CD4-positive, alpha-beta memory T cell (primary cell): ENCODE measurements around the gene PTMS. TPM values are rescaled to one million over a fixed set of nuclear protein-coding genes. Genes with fewer than 3 reads are reported as not detected.

Experiments
- CTCF ChIA-PET: fragments of 350-600 bp; sonication (Branson Sonifier 250); formaldehyde crosslinking; loops from one replicate; lab custom pipeline; 2021; ENCODE audit warnings: inconsistent platforms; ENCODE audit not compliant: partially characterized antibody; lab: Charles Lee
- POLR2A ChIA-PET: fragments of 350-600 bp; sonication (Branson Sonifier 250); formaldehyde crosslinking; loops from one replicate; lab custom pipeline; 2021; ENCODE audit not compliant: partially characterized antibody; lab: Charles Lee
- DNase-seq, 5 donors: peaks; one replicate each; pipeline versions ENCODE4 v3.0.0 to v3.0.0-alpha.2; 2020 to 2022; ENCODE audit warnings: mixed read lengths in 1 of 5
- H3K27ac ChIP-seq: one replicate; pipeline ENCODE4 v1.7.0; 2013; ENCODE audit warnings: low read depth, low read length
- H3K27me3 ChIP-seq: 2 replicates; pipeline ENCODE4 v1.7.0; 2013; ENCODE audit warnings: mild to moderate bottlenecking, low read length, moderate library complexity; ENCODE audit not compliant: insufficient read depth
- H3K36me3 ChIP-seq: 2 replicates; pipeline ENCODE4 v1.7.0; 2013; ENCODE audit warnings: mild to moderate bottlenecking, low read length, moderate library complexity; ENCODE audit not compliant: insufficient read depth
- H3K4me1 ChIP-seq: 2 replicates; pipeline ENCODE4 v1.7.0; 2013; ENCODE audit warnings: mild to moderate bottlenecking, low read length, moderate library complexity; ENCODE audit not compliant: insufficient read depth
- H3K4me3 ChIP-seq, 2 donors: one replicate each; pipeline ENCODE4 v1.7.0; 2013; ENCODE audit warnings: low read length in 2 of 2, mild to moderate bottlenecking in 1 of 2
- H3K9me3 ChIP-seq, 2 donors: one replicate each; pipeline ENCODE4 v1.7.0; 2013; ENCODE audit warnings: low read length in 2 of 2, control low read depth in 1 of 2; ENCODE audit not compliant: control insufficient read depth in 1 of 2
- H3K27ac Mint-ChIP-seq, 7 donors: one replicate each; pipeline ENCODE4 v1.8.0; 2020 to 2021; ENCODE audit warnings: mixed read lengths in 7 of 7, mild to moderate bottlenecking in 6 of 7, inconsistent platforms in 3 of 7, moderate library complexity in 3 of 7
- H3K27me3 Mint-ChIP-seq, 2 donors: one replicate each; pipeline ENCODE4 v1.8.0; 2020 to 2021; ENCODE audit warnings: mixed read lengths in 2 of 2
- H3K36me3 Mint-ChIP-seq, 2 donors: one replicate each; pipeline ENCODE4 v1.8.0; 2020 to 2021; ENCODE audit warnings: mixed read lengths in 2 of 2, inconsistent platforms in 1 of 2, mild to moderate bottlenecking in 1 of 2
- H3K4me1 Mint-ChIP-seq, 4 donors: one replicate each; pipeline ENCODE4 v1.8.0; 2020 to 2021; ENCODE audit warnings: mixed read lengths in 4 of 4, mild to moderate bottlenecking in 1 of 4
- H3K4me3 Mint-ChIP-seq, 8 donors: one replicate each; pipeline ENCODE4 v1.8.0; 2020 to 2021; ENCODE audit warnings: mixed read lengths in 8 of 8, mild to moderate bottlenecking in 7 of 8, moderate library complexity in 6 of 8, inconsistent platforms in 3 of 8
- H3K9me3 Mint-ChIP-seq, 8 donors: one replicate each; pipeline ENCODE4 v1.8.0; 2020 to 2021; ENCODE audit warnings: mixed read lengths in 8 of 8, mild to moderate bottlenecking in 5 of 8, inconsistent platforms in 3 of 8, moderate library complexity in 1 of 8
- intact Hi-C: fragments of 100-400 bp; cut with micrococcal nuclease; formaldehyde crosslinking; loops from one replicate; pipeline ENCODE4 v1.15.1; 2023
- polyA plus RNA-seq, 2 donors: library from polyadenylated mRNA; unstranded; fragments of 300-500 nt; fragmentation: Illumina TruSeq; gene quantifications; one replicate each; pipeline ENCODE4 v1.2.3, GENCODE V29; 2021
- total RNA-seq, 2 experiments: library from RNA; stranded (reverse); gene quantifications; one replicate each; pipeline ENCODE4 v1.2.3, GENCODE V29; 2021

Gene PTMS
- total and polyA plus RNA-seq, 4 experiments from 2014 or later: 1.3 to 3.6 (median 2.4) TPM

- H3K27me3 Mint-ChIP-seq: peaks cover 0 to 5% of the 10 kb centered on the region in 2 donors
- H3K4me1 Mint-ChIP-seq: peaks cover 22 to 74% (median 54%) of the 10 kb centered on the region in 4 donors
- H3K27ac ChIP-seq: no peak overlapping the region
- intact Hi-C loops: loop anchor here (10.0 kb wide), 1 partner anchor 358 kb away; no protein-coding TSS in a partner anchor
- CTCF ChIA-PET: interaction anchor here (0.8 to 28.3 kb wide), 9 partner anchors 9 to 90 kb away, joined by 3 to 343 read pairs (median 20); partner anchors contain the start of genes GPR162, LAG3, MLF2 and P3H3
- H3K4me1 ChIP-seq: peaks cover 50% of the 10 kb centered on the region
- H3K27me3 ChIP-seq: no peaks in the 10 kb centered on the region
- no peaks in the 10 kb centered on the region for H3K9me3 ChIP-seq
- H3K4me3 Mint-ChIP-seq: peak overlapping the region in 2 of 8 donors; percentile 28 to 53
- peak overlapping the region; percentile 76 to 91 (median 85) for H3K27ac Mint-ChIP-seq
- H3K36me3 Mint-ChIP-seq: peaks cover 0 to 3% of the 10 kb centered on the region in 2 donors
- peaks cover 0 to 3% (median 0%) of the 10 kb centered on the region in 8 donors for H3K9me3 Mint-ChIP-seq
- POLR2A ChIA-PET: interaction anchor here (1.0 to 5.2 kb wide), 8 partner anchors 9 to 215 kb away, joined by 3 to 26 read pairs (median 4); partner anchors contain the start of genes MLF2, NOP2 and PTMS
- no peak for DNase-seq
- no peak overlapping the region for H3K4me3 ChIP-seq
- H3K36me3 ChIP-seq: no peaks in the 10 kb centered on the region
These were observed 16.8 kb downstream of the PTMS start for GRCh38 chr12:6782850-6783566.

- Histone ChIP-seq H3K27ac (no peak overlapping the region), H3K4me1 (peaks cover 51% of the 10 kb centered on the region), H3K4me3 (no peak overlapping the region), H3K36me3 (no peaks in the 10 kb centered on the region), H3K27me3 (no peaks in the 10 kb centered on the region), H3K9me3 (no peaks in the 10 kb centered on the region)
- Mint-ChIP-seq H3K36me3 (no peaks in the 10 kb centered on the region), H3K4me1 (peaks cover 23 to 74% (median 53%) of the 10 kb centered on the region in 4 donors), H3K27me3 (peaks cover 0 to under 1% of the 10 kb centered on the region in 2 donors), H3K27ac (peak overlapping the region in 5 of 7 donors; percentile 64 to 89 (median 80)), H3K4me3 (no peak overlapping the region), H3K9me3 (no peaks in the 10 kb centered on the region)
- ChIA-PET CTCF (interaction anchor here (0.8 to 28.3 kb wide), 5 partner anchors 9 to 44 kb away, joined by 3 to 343 read pairs (median 64); partner anchors contain the start of genes GPR162, LAG3, MLF2 and P3H3), POLR2A (interaction anchor here (0.9 to 5.2 kb wide), 4 partner anchors 9 to 84 kb away, joined by 4 to 26 read pairs (median 6); partner anchors contain the start of genes MLF2 and TPI1)
- DNase-seq: no peak
- intact Hi-C loops: loop anchor here (10.0 kb wide), 1 partner anchor 359 kb away; no protein-coding TSS in a partner anchor
These were observed 17.7 kb downstream of the PTMS start for GRCh38 chr12:6783828-6784227.

GRCh38 chr12:6784296-6784695, 18.1 kb downstream of the PTMS start:
- POLR2A ChIA-PET: interaction anchor here (0.8 to 5.2 kb wide), 6 partner anchors 8 to 95 kb away, joined by 3 to 26 read pairs (median 4); partner anchors contain the start of genes MLF2, TPI1 and ZNF384
- no peaks in the 10 kb centered on the region for H3K36me3 ChIP-seq
- Mint-ChIP-seq H3K27ac (peak overlapping the region; percentile 43 to 89 (median 80)), H3K9me3 (no peaks in the 10 kb centered on the region), H3K36me3 (peaks cover 0 to 2% of the 10 kb centered on the region in 2 donors), H3K27me3 (no peaks in the 10 kb centered on the region), H3K4me1 (peaks cover 24 to 74% (median 54%) of the 10 kb centered on the region in 4 donors), H3K4me3 (peak overlapping the region in 3 of 8 donors; percentile 7 to 50 (median 20))
- H3K27me3 ChIP-seq: no peaks in the 10 kb centered on the region
- no peak overlapping the region for H3K4me3 ChIP-seq
- H3K27ac ChIP-seq: peak overlapping the region; percentile 12
- DNase-seq: no peak
- no peaks in the 10 kb centered on the region for H3K9me3 ChIP-seq
- H3K4me1 ChIP-seq: peaks cover 52% of the 10 kb centered on the region
- intact Hi-C loops: loop anchor here (10.0 kb wide), 1 partner anchor 359 kb away; no protein-coding TSS in a partner anchor
- CTCF ChIA-PET: interaction anchor here (1.0 to 28.3 kb wide), 5 partner anchors 10 to 164 kb away, joined by 3 to 343 read pairs (median 64); partner anchors contain the start of genes GPR162, LAG3, MLF2 and P3H3

GRCh38 chr12:6784761-6785160, 18.6 kb downstream of the PTMS start:
- intact Hi-C loops: loop anchor here (10.0 kb wide), 1 partner anchor 360 kb away; no protein-coding TSS in a partner anchor
- no peaks in the 10 kb centered on the region for H3K9me3 Mint-ChIP-seq
- H3K27ac Mint-ChIP-seq: peak overlapping the region; percentile 43 to 89 (median 80)
- Histone ChIP-seq H3K9me3 (no peaks in the 10 kb centered on the region), H3K27ac (peak overlapping the region; percentile 12), H3K4me1 (peaks cover 52% of the 10 kb centered on the region), H3K36me3 (no peaks in the 10 kb centered on the region), H3K27me3 (no peaks in the 10 kb centered on the region), H3K4me3 (no peak overlapping the region)
- ChIA-PET POLR2A (interaction anchor here (0.8 to 5.2 kb wide), 4 partner anchors 8 to 96 kb away, joined by 3 to 26 read pairs (median 6); partner anchors contain the start of genes MLF2 and ZNF384), CTCF (interaction anchor here (0.5 to 28.3 kb wide), 5 partner anchors 16 to 175 kb away, joined by 3 to 343 read pairs (median 64); partner anchors contain the start of genes GPR162, LAG3, MLF2 and P3H3)
- H3K4me1 Mint-ChIP-seq: peaks cover 24 to 71% (median 53%) of the 10 kb centered on the region in 4 donors
- peak overlapping the region in 3 of 8 donors; percentile 7 to 50 (median 20) for H3K4me3 Mint-ChIP-seq
- DNase-seq: no peak
- no peaks in the 10 kb centered on the region for H3K27me3 Mint-ChIP-seq
- H3K36me3 Mint-ChIP-seq: peaks cover 0 to 6% of the 10 kb centered on the region in 2 donors

GRCh38 chr12:6786416-6787094, 20.4 kb downstream of the PTMS start:
- Histone ChIP-seq H3K4me3 (peak overlapping the region in 1 of 2 donors; percentile 36), H3K9me3 (no peaks in the 10 kb centered on the region), H3K27me3 (no peaks in the 10 kb centered on the region), H3K36me3 (no peaks in the 10 kb centered on the region), H3K27ac (peak overlapping the region; percentile 70), H3K4me1 (peaks cover 52% of the 10 kb centered on the region)
- Mint-ChIP-seq H3K27me3 (no peaks in the 10 kb centered on the region), H3K4me1 (peaks cover 27 to 79% (median 57%) of the 10 kb centered on the region in 4 donors), H3K9me3 (no peaks in the 10 kb centered on the region), H3K27ac (peak overlapping the region; percentile 89 to 97 (median 96)), H3K36me3 (peaks cover 0 to 11% of the 10 kb centered on the region in 2 donors), H3K4me3 (peak overlapping the region; percentile 65 to 87 (median 73))
- intact Hi-C loops: loop anchor here (10.0 kb wide), 1 partner anchor 362 kb away; no protein-coding TSS in a partner anchor
- peak; percentile 61 to 75 (median 68) for DNase-seq
- CTCF ChIA-PET: interaction anchor here (1.3 to 28.3 kb wide), 7 partner anchors 9 to 83 kb away, joined by 3 to 343 read pairs (median 13); partner anchors contain the start of genes GPR162, LAG3, MLF2 and P3H3
- POLR2A ChIA-PET: interaction anchor here (0.6 to 2.2 kb wide), 12 partner anchors 9 to 181 kb away, joined by 3 to 21 read pairs (median 5); partner anchors contain the start of genes GPR162, MLF2, P3H3 and PTMS

- H3K27me3 ChIP-seq: no peaks in the 10 kb centered on the region
- peak overlapping the region; percentile 89 to 97 (median 96) for H3K27ac Mint-ChIP-seq
- no peaks in the 10 kb centered on the region for H3K9me3 ChIP-seq
- H3K36me3 Mint-ChIP-seq: peaks cover 0 to 15% of the 10 kb centered on the region in 2 donors
- H3K27ac ChIP-seq: peak overlapping the region; percentile 70
- DNase-seq: no peak
- peaks cover 54% of the 10 kb centered on the region for H3K4me1 ChIP-seq
- H3K36me3 ChIP-seq: no peaks in the 10 kb centered on the region
- no peaks in the 10 kb centered on the region for H3K9me3 Mint-ChIP-seq
- H3K4me3 Mint-ChIP-seq: peak overlapping the region in 7 of 8 donors; percentile 65 to 87 (median 74)
- ChIA-PET POLR2A (interaction anchor here (0.7 to 2.5 kb wide), 12 partner anchors 9 to 182 kb away, joined by 3 to 21 read pairs (median 5); partner anchors contain the start of genes GPR162, MLF2, P3H3 and USP5), CTCF (interaction anchor here (1.3 to 28.3 kb wide), 6 partner anchors 10 to 83 kb away, joined by 3 to 343 read pairs (median 38); partner anchors contain the start of genes GPR162, LAG3, MLF2 and P3H3)
- no peaks in the 10 kb centered on the region for H3K27me3 Mint-ChIP-seq
- intact Hi-C loops: loop anchor here (10.0 kb wide), 1 partner anchor 363 kb away; no protein-coding TSS in a partner anchor
- no peak overlapping the region for H3K4me3 ChIP-seq
- H3K4me1 Mint-ChIP-seq: peaks cover 31 to 86% (median 60%) of the 10 kb centered on the region in 4 donors
These were observed 21.1 kb downstream of the PTMS start for GRCh38 chr12:6787309-6787708.
